RWPE2 (cell line): ENCODE results near the gene SEMA6C.

Source experiments
- ATAC-seq: fragments of 200-7000 bp; cut with Tn5 transposase; 3 replicates; pipeline ENCODE4 v1.9.1; 2021; ENCODE audit warnings: low read depth
- DNase-seq: peaks from one replicate; pipeline ENCODE4 v3.0.0-alpha.2; 2020; ENCODE audit warnings: low spot score
- H3K27ac ChIP-seq: fragments of 450-650 bp; 2 replicates; pipeline ENCODE4 v1.5.1; 2017; ENCODE audit warnings: mild to moderate bottlenecking; ENCODE audit not compliant: poor library complexity, severe bottlenecking
- H3K27me3 ChIP-seq: fragments of 250-450 bp; sonication (Bioruptor Pico); 2 replicates; pipeline ENCODE4 v1.5.1; 2021; ENCODE audit warnings: mild to moderate bottlenecking, moderate library complexity; ENCODE audit not compliant: insufficient read depth, poor library complexity, severe bottlenecking
- H3K36me3 ChIP-seq: fragments of 250-450 bp; sonication (Bioruptor Pico); 2 replicates; pipeline ENCODE4 v1.5.1; 2020; ENCODE audit warnings: low read depth, mild to moderate bottlenecking, moderate library complexity
- H3K4me1 ChIP-seq: fragments of 250-450 bp; sonication (Bioruptor Pico); 2 replicates; pipeline ENCODE4 v1.5.1; 2021; ENCODE audit warnings: mild to moderate bottlenecking, moderate library complexity; ENCODE audit not compliant: insufficient read depth, poor library complexity, severe bottlenecking
- H3K4me3 ChIP-seq: fragments of 250-450 bp; sonication (Bioruptor Pico); 2 replicates; pipeline ENCODE4 v1.5.1; 2021; ENCODE audit warnings: mild to moderate bottlenecking, moderate library complexity; ENCODE audit not compliant: severe bottlenecking
- H3K9me3 ChIP-seq: fragments of 250-450 bp; sonication (Bioruptor Pico); 2 replicates; pipeline ENCODE4 v1.5.1; 2021; ENCODE audit warnings: mild to moderate bottlenecking, moderate library complexity; ENCODE audit not compliant: severe bottlenecking
- TF ChIP-seq, protein P1 (sequence below): fragments of 450-650 bp; IDR thresholded peaks from one replicate; pipeline ENCODE4 v1.5.1; 2017; ENCODE audit warnings: mild to moderate bottlenecking, moderate library complexity; ENCODE audit not compliant: poor library complexity, severe bottlenecking

The SEMA6C gene

DNA sequence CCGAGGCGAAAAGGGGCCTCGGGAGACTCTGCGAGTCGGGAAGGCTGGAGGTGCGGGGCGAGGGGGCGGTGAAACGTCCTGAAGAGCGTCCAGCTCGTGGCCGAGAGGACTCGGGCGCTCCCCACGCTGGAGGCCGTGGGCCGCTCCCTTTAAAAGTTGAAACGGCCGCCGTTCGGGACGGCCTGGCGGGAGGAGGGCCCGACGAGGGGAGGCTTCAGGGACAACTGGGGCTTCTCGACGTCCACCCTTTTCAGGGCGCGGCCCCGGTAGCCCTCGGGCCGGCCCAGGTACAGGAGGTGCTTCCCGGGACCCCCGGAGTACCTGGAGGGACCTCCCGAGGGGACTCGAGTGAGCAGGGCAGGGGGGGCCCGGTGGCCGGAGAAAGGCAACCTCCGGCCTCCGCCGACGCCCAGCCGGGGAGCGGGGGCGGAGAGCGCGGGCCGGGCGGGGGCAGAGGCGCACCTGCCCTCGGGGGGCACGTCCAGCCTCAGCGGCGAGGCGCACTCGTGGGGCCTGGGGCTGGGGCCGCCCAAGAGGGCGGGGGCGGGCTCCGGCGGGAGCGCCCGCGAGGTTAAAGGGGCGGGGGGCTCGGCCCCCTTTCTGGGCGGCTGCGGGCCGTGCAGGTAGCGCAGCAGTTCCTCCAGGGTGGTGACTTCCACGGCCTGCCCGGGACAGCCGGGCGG lies 14.0 kb downstream of the SEMA6C start:
- no peak for ATAC-seq
- TF ChIP-seq, protein P1, sequence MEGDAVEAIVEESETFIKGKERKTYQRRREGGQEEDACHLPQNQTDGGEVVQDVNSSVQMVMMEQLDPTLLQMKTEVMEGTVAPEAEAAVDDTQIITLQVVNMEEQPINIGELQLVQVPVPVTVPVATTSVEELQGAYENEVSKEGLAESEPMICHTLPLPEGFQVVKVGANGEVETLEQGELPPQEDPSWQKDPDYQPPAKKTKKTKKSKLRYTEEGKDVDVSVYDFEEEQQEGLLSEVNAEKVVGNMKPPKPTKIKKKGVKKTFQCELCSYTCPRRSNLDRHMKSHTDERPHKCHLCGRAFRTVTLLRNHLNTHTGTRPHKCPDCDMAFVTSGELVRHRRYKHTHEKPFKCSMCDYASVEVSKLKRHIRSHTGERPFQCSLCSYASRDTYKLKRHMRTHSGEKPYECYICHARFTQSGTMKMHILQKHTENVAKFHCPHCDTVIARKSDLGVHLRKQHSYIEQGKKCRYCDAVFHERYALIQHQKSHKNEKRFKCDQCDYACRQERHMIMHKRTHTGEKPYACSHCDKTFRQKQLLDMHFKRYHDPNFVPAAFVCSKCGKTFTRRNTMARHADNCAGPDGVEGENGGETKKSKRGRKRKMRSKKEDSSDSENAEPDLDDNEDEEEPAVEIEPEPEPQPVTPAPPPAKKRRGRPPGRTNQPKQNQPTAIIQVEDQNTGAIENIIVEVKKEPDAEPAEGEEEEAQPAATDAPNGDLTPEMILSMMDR: no peak
- no peaks in the 10 kb centered on the region for H3K36me3 ChIP-seq
- H3K4me1 ChIP-seq: no peaks in the 10 kb centered on the region
- no peak for DNase-seq
- H3K9me3 ChIP-seq: no peaks in the 10 kb centered on the region
- H3K27me3 ChIP-seq: no peaks in the 10 kb centered on the region
- no peak overlapping the region for H3K4me3 ChIP-seq
- H3K27ac ChIP-seq: no peak overlapping the region

DNA sequence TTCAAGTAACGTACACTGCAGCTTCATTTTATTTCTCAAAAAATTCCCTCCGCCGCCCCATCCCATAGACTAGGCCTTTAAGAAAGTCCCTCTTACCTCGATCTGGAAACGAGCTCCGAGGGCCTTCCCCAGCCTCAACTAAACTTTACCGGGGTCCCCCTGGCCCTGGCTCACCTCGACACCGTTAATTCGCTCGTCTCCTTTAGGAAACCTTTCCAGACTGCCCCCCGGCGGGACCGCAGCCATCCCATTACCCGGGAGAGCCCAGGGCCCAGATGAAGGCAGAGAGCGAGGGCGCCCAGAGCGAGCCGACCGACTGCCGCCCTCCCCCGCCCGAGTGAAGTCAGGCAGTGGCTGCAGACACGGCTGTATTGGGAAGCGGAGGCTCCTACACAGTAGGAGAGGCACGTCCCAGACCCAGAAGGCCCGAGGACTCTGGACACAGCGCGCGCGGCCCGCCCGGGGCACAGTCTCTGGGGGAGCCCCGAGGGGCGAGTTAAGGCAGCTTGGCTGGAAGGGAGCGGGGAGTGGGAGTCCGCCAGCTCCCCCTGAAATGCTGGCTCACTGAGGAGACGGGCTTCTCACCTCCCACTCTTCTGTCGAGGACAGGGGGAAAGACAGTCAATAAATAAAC lies 14.6 kb downstream of the SEMA6C start:
- H3K4me1 ChIP-seq: no peaks in the 10 kb centered on the region
- no peaks in the 10 kb centered on the region for H3K27me3 ChIP-seq
- no peak for ATAC-seq
- no peak for DNase-seq
- H3K9me3 ChIP-seq: no peaks in the 10 kb centered on the region
- no peaks in the 10 kb centered on the region for H3K36me3 ChIP-seq
- TF ChIP-seq, protein P1: no peak
- peak overlapping the region; percentile 11 for H3K4me3 ChIP-seq
- H3K27ac ChIP-seq: no peak overlapping the region

DNA sequence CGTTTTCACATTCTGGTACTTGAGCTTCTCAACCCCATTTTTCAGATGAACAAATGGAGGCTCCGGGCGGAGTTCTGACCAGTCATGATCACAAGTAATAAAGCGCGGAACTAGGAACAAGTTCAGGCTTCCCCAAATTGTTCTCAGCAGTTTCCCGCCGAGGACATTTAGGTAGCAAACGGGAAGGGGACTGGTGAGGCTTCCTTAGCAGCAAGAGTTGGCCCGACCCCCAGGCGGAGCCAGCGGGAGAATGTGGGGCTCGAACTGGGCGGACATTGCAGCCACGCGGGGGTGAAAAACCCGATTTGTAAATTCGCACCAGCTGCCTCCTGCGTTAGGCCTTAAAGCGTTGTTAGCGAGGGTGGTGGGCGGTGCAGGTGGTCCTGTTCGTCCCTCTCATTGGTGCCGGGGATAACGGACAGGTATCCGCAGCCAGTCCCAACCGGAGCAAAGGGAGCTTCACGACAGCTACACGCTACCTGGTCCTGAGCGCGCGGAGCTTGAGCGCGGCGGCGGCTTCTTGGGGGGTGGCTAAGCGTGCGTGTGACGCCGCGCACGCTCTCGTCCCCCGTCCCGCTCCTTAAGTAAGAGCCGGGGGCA lies 15.3 kb downstream of the SEMA6C start:
- peak; percentile 82 for DNase-seq
- ATAC-seq: peak; percentile 96
- no peak overlapping the region for H3K27ac ChIP-seq
- no peaks in the 10 kb centered on the region for H3K4me1 ChIP-seq
- TF ChIP-seq, protein P1: no peak
- H3K4me3 ChIP-seq: peak overlapping the region; percentile 11
- no peaks in the 10 kb centered on the region for H3K9me3 ChIP-seq
- no peaks in the 10 kb centered on the region for H3K27me3 ChIP-seq
- no peaks in the 10 kb centered on the region for H3K36me3 ChIP-seq

DNA sequence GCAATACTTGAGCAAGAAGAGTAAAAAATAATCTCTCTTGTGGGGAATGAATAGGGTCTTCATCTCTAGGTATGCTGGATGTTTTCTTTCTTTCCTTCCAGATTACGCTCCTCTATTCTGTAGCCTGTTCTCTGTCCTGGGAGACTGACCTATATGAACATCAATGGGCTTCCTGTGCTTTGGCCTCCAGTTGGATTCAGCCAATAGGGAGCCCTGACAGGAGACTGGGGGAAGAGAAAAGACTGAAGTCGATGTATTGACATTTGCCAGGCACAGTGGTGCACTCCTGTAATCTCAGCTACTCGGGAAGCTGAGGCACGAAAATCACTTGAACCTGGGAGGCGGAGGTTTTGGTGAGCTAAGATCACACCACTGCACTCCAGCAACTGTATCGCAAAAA lies 17.6 kb downstream of the SEMA6C start:
- H3K9me3 ChIP-seq: no peaks in the 10 kb centered on the region
- no peaks in the 10 kb centered on the region for H3K27me3 ChIP-seq
- H3K4me3 ChIP-seq: no peak overlapping the region
- H3K4me1 ChIP-seq: no peaks in the 10 kb centered on the region
- TF ChIP-seq, protein P1: no peak
- no peaks in the 10 kb centered on the region for H3K36me3 ChIP-seq
- no peak overlapping the region for H3K27ac ChIP-seq
- ATAC-seq (no peak), DNase-seq (no peak)
